Measurements from ENCODE around the gene ZNF511. TPM values are rescaled to one million over a fixed set of nuclear protein-coding genes. Genes with fewer than 3 reads are reported as not detected.

The ZNF511 gene
- total RNA-seq, 4 donors from 2014 or later = 29.3 to 44.8 (median 35.0) TPM

DNA sequence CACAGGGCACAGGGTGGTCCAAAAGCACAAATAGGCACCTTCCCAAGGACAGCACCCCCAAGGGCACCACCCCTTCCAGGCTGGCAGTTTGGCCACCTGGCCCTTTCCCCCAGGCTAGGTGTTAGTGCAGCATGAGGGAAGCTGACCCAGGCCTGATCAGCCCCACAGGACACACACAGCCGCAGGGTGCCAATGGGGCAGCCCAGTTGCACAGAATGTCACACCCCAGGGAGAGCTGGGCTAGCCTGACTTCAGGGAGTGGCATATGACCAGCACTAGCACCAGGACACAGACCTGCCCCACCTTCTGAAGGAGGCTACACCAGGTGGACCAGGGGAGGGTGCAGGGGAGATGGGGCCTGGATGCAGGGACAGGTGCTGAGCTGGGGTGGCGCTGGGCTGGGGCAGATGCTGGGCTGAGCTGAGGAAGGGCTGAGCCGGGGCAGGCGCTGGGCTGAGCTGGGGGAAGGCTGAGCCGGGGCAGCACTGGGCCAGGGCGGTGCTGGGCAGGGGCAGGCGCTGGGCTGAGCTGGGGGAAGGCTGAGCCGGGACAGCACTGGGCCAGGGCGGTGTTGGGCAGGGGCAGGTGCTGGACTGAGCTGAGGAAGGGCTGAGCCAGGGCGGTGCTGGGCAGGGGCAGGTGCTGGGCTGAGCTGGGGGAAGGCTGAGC lies 28.2 kb upstream of the ZNF511 start:
- TF ChIP-seq POLR2A (IDR thresholded peaks at IDR 0.05) (no peak), EP300 (IDR thresholded peaks at IDR 0.05) (no peak)
- TF ChIP-seq, protein P1, sequence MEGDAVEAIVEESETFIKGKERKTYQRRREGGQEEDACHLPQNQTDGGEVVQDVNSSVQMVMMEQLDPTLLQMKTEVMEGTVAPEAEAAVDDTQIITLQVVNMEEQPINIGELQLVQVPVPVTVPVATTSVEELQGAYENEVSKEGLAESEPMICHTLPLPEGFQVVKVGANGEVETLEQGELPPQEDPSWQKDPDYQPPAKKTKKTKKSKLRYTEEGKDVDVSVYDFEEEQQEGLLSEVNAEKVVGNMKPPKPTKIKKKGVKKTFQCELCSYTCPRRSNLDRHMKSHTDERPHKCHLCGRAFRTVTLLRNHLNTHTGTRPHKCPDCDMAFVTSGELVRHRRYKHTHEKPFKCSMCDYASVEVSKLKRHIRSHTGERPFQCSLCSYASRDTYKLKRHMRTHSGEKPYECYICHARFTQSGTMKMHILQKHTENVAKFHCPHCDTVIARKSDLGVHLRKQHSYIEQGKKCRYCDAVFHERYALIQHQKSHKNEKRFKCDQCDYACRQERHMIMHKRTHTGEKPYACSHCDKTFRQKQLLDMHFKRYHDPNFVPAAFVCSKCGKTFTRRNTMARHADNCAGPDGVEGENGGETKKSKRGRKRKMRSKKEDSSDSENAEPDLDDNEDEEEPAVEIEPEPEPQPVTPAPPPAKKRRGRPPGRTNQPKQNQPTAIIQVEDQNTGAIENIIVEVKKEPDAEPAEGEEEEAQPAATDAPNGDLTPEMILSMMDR (IDR thresholded peaks at IDR 0.05) = no peak
- H3K4me3 ChIP-seq = no peak overlapping the region
- H3K27ac ChIP-seq = no peak overlapping the region
- H3K27me3 ChIP-seq = peaks cover 0 to 21% of the 10 kb centered on the region in 2 donors
- H3K4me1 ChIP-seq = peaks cover 0 to 33% (median 14%) of the 10 kb centered on the region in 4 donors
- no peak for DNase-seq (ENCODE audit: low spot score in 2 of 2)
- WGBS, 2 donors = 91 to 94% methylated on average over 9 to 10 of the region's 10 CpGs
- peaks cover 2 to 74% (median 21%) of the 10 kb centered on the region in 3 donors for H3K36me3 ChIP-seq
- no peaks in the 10 kb centered on the region for H3K9me3 ChIP-seq

GRCh38 chr10:133281084-133281483 lies 27.6 kb upstream of the ZNF511 start:
- Histone ChIP-seq H3K36me3 (peaks cover 2 to 80% (median 26%) of the 10 kb centered on the region in 3 donors), H3K9me3 (no peaks in the 10 kb centered on the region), H3K27ac (no peak overlapping the region), H3K4me3 (no peak overlapping the region), H3K27me3 (peaks cover 0 to 16% of the 10 kb centered on the region in 2 donors), H3K4me1 (peaks cover 0 to 29% (median 11%) of the 10 kb centered on the region in 4 donors)
- TF ChIP-seq POLR2A (IDR thresholded peaks at IDR 0.05) = no peak
- DNase-seq (ENCODE audit: low spot score in 2 of 2) = no peak
- WGBS, 2 donors = 93% methylated on average over 14 of the region's 15 CpGs

GRCh38 chr10:133281628-133282372 lies 26.9 kb upstream of the ZNF511 start:
- TF ChIP-seq, protein P1 (IDR thresholded peaks at IDR 0.05) = no peak
- TF ChIP-seq EP300 (IDR thresholded peaks at IDR 0.05) = no peak
- no peak for TF ChIP-seq POLR2A (IDR thresholded peaks at IDR 0.05)
- peaks cover 0 to 8% of the 10 kb centered on the region in 2 donors for H3K27me3 ChIP-seq
- H3K4me3 ChIP-seq = no peak overlapping the region
- WGBS, 2 donors = 91% methylated on average over 38 of the region's 38 CpGs
- H3K36me3 ChIP-seq = peaks cover 2 to 87% (median 26%) of the 10 kb centered on the region in 3 donors
- H3K9me3 ChIP-seq = no peaks in the 10 kb centered on the region
- H3K27ac ChIP-seq = no peak overlapping the region
- DNase-seq (ENCODE audit: low spot score in 2 of 2) = no peak
- peaks cover 0 to 22% (median 8%) of the 10 kb centered on the region in 4 donors for H3K4me1 ChIP-seq

DNA sequence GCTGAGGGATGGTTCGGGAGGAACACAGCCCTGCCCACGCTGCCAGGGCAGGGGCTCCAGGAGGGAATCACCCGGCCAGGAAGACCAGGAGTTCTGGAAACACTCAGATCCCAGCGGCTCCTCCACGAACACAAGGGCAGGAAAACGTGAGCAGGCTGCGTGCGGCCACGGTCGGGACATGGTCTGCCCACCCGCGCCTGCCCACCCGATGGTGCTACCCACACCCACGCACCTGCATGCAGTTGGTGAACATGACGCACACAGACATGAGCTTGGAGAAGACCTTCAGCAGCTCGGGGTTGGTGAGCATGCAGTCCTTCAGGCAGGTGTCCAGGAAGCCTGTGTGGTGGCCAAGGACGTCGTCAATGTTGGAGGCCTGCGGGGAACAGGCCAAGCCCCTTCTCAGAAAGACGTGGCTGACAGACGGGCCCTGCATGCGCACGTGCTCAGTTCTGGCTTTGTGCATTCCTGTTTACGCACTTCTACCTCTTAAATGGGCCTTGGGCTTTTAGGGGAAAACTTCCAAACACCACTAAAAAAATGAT lies 25.8 kb upstream of the ZNF511 start:
- Histone ChIP-seq H3K9me3 (no peaks in the 10 kb centered on the region), H3K4me1 (peaks cover 0 to 11% (median 2%) of the 10 kb centered on the region in 4 donors), H3K27me3 (no peaks in the 10 kb centered on the region), H3K36me3 (peaks cover 2 to 98% (median 30%) of the 10 kb centered on the region in 3 donors), H3K27ac (no peak overlapping the region), H3K4me3 (no peak overlapping the region)
- no peak for TF ChIP-seq POLR2A (IDR thresholded peaks at IDR 0.05)
- TF ChIP-seq, protein P1 (IDR thresholded peaks at IDR 0.05) = no peak
- TF ChIP-seq EP300 (IDR thresholded peaks at IDR 0.05) = no peak
- DNase-seq (ENCODE audit: low spot score in 2 of 2) = no peak
- 90 to 93% methylated on average over 20 to 24 of the region's 24 CpGs for WGBS, 2 donors

- TF ChIP-seq EP300 (IDR thresholded peaks at IDR 0.05) = no peak
- no peak for TF ChIP-seq POLR2A (IDR thresholded peaks at IDR 0.05)
- TF ChIP-seq, protein P1 (IDR thresholded peaks at IDR 0.05) = no peak
Measured at GRCh38 chr10:133283931-133284330, 24.8 kb upstream of the ZNF511 start.

More at GRCh38 chr10:133283931-133284330, 24.8 kb upstream of the ZNF511 start:
- H3K36me3 ChIP-seq = peaks cover 4 to 100% (median 40%) of the 10 kb centered on the region in 3 donors
- H3K4me3 ChIP-seq = no peak overlapping the region
- DNase-seq (ENCODE audit: low spot score in 2 of 2) = no peak
- 93 to 94% methylated on average over 24 of the region's 24 CpGs for WGBS, 2 donors
- no peak overlapping the region for H3K27ac ChIP-seq
- no peaks in the 10 kb centered on the region for H3K27me3 ChIP-seq
- no peaks in the 10 kb centered on the region for H3K9me3 ChIP-seq
- H3K4me1 ChIP-seq = peaks cover 0 to 4% (median 0%) of the 10 kb centered on the region in 4 donors

Data from tibial nerve (tissue), 4 donors.